ENCODE data around the gene AK8. TPM values are rescaled to one million over a fixed set of nuclear protein-coding genes. Genes with fewer than 3 reads are reported as not detected.

Gene AK8
- total and polyA plus RNA-seq, 2 donors: 1.8 to 2.3 TPM

DNA sequence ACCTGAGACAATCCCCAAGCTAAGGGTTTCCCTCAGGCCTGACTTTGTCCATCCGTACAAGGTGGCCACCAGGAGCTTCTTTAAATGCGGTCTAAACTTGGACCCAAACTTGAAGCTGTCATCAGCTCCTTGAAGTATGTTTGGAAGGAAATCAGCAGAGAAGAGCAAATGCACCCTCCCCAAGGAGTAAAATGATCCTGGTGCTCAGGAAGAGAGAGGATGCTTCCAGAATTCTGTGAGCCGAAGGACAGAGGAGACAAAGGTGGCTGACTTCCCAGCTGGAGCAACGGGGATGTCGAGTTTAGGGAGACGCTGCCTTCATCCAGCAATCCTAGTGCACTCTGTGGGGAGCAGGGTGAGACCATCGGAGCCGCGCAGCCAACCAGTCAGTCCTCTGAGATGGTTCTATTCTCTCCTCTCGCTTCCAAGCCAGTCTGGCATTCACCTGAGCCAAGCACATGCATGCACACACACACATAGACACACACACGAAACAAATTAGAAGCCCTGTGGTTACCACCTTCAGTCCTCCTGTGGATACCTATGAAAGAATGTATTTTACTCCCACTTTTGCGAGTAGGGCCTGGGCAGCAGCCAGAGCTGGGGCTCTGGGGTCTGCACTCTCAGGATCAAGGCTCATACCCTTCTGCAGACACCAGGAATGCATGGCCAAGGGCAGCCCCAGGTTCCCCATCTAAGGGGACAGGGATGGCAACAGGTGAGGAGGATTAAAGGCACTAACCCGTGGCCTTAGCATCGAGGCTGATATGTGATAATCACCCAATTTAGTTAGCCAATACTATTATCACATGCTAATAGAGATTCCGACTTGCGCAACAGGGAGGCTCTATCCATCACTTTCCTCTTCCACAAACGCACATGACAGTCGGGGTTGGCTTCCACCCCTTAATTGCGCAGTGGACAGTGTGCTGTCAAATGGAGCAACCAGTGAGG lies 132.1 kb downstream of the AK8 start:
- DNase-seq (ENCODE audit: low read depth in 6 of 9, low spot score in 9 of 9): no peak
- Histone ChIP-seq H3K9me3 (ENCODE audit: control insufficient read depth in 2 of 2, insufficient read depth in 1 of 2, low read length in 1 of 2) (peaks cover 0 to 5% of the 10 kb centered on the region in 2 donors), H3K36me3 (ENCODE audit: control insufficient read depth in 2 of 2, insufficient read depth in 2 of 2, low read length in 1 of 2) (no peaks in the 10 kb centered on the region), H3K4me3 (ENCODE audit: low read length in 2 of 2) (no peak overlapping the region), H3K27ac (ENCODE audit: low read depth in 1 of 2, low read length in 1 of 2) (peak overlapping the region in 1 of 2 donors; percentile 3), H3K4me1 (ENCODE audit: control insufficient read depth in 2 of 2, insufficient read depth in 2 of 2, low read length in 2 of 2) (peaks cover 0 to 30% of the 10 kb centered on the region in 2 donors), H3K27me3 (ENCODE audit: control insufficient read depth in 2 of 2, insufficient read depth in 1 of 2, low read length in 1 of 2) (peaks cover 30 to 61% of the 10 kb centered on the region in 2 donors)
- 95% methylated on average over 19 of the region's 19 CpGs for WGBS

- Histone ChIP-seq H3K36me3 (ENCODE audit: control insufficient read depth in 2 of 2, insufficient read depth in 2 of 2, low read length in 1 of 2) (no peaks in the 10 kb centered on the region), H3K4me3 (ENCODE audit: low read length in 2 of 2) (no peak overlapping the region), H3K27me3 (ENCODE audit: control insufficient read depth in 2 of 2, insufficient read depth in 1 of 2, low read length in 1 of 2) (peaks cover 30 to 59% of the 10 kb centered on the region in 2 donors), H3K9me3 (ENCODE audit: control insufficient read depth in 2 of 2, insufficient read depth in 1 of 2, low read length in 1 of 2) (peaks cover 0 to 5% of the 10 kb centered on the region in 2 donors), H3K4me1 (ENCODE audit: control insufficient read depth in 2 of 2, insufficient read depth in 2 of 2, low read length in 2 of 2) (peaks cover 0 to 30% of the 10 kb centered on the region in 2 donors), H3K27ac (ENCODE audit: low read depth in 1 of 2, low read length in 1 of 2) (peak overlapping the region in 1 of 2 donors; percentile 3)
- WGBS: 18% methylated on average over 43 of the region's 43 CpGs
- no peak for DNase-seq (ENCODE audit: low read depth in 6 of 9, low spot score in 9 of 9)
Measured at GRCh38 chr9:132744881-132745755, 133.0 kb downstream of the AK8 start.

GRCh38 chr9:132743931-132744479 lies 134.1 kb downstream of the AK8 start:
- Histone ChIP-seq H3K4me3 (ENCODE audit: low read length in 2 of 2) (no peak overlapping the region), H3K9me3 (ENCODE audit: control insufficient read depth in 2 of 2, insufficient read depth in 1 of 2, low read length in 1 of 2) (peaks cover 0 to 5% of the 10 kb centered on the region in 2 donors), H3K27ac (ENCODE audit: low read depth in 1 of 2, low read length in 1 of 2) (no peak overlapping the region), H3K4me1 (ENCODE audit: control insufficient read depth in 2 of 2, insufficient read depth in 2 of 2, low read length in 2 of 2) (peaks cover 0 to 30% of the 10 kb centered on the region in 2 donors), H3K27me3 (ENCODE audit: control insufficient read depth in 2 of 2, insufficient read depth in 1 of 2, low read length in 1 of 2) (peaks cover 30 to 52% of the 10 kb centered on the region in 2 donors), H3K36me3 (ENCODE audit: control insufficient read depth in 2 of 2, insufficient read depth in 2 of 2, low read length in 1 of 2) (no peaks in the 10 kb centered on the region)
- 71% methylated on average over 13 of the region's 13 CpGs for WGBS
- DNase-seq (ENCODE audit: low read depth in 6 of 9, low spot score in 9 of 9): no peak

DNA sequence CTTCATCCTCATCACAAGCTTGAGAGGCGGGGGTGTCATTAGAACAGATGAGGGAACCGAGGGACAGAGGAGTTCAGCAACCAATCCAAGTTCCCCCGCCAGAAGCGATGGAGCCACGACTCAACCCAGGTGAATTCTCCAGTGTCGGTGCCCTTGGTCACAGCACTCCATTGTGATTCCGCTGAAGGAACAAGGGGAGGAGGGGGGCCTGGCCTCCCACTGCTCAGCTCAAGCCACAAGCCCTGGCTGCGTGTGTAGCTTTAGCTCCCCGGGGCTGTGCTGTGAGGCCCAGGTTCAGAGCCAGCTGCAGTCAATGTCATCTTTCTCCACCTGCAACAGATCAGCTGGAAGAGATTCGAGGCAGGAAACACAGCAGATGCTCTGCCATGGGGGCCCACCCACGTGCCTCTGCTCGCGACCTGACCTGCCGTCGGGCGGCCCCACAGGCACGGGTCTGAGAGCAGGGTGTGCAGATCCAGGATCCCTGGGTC lies 135.2 kb downstream of the AK8 start:
- peaks cover 0 to 30% of the 10 kb centered on the region in 2 donors for H3K4me1 ChIP-seq (ENCODE audit: control insufficient read depth in 2 of 2, insufficient read depth in 2 of 2, low read length in 2 of 2)
- peaks cover 30 to 49% of the 10 kb centered on the region in 2 donors for H3K27me3 ChIP-seq (ENCODE audit: control insufficient read depth in 2 of 2, insufficient read depth in 1 of 2, low read length in 1 of 2)
- peaks cover 0 to 5% of the 10 kb centered on the region in 2 donors for H3K9me3 ChIP-seq (ENCODE audit: control insufficient read depth in 2 of 2, insufficient read depth in 1 of 2, low read length in 1 of 2)
- peak; percentile 9 to 84 (median 48) for DNase-seq (ENCODE audit: low read depth in 6 of 9, low spot score in 9 of 9)
- H3K27ac ChIP-seq (ENCODE audit: low read depth in 1 of 2, low read length in 1 of 2): peak overlapping the region in 1 of 2 donors; percentile 56
- no peaks in the 10 kb centered on the region for H3K36me3 ChIP-seq (ENCODE audit: control insufficient read depth in 2 of 2, insufficient read depth in 2 of 2, low read length in 1 of 2)
- 49% methylated on average over 17 of the region's 17 CpGs for WGBS
- no peak overlapping the region for H3K4me3 ChIP-seq (ENCODE audit: low read length in 2 of 2)

DNA sequence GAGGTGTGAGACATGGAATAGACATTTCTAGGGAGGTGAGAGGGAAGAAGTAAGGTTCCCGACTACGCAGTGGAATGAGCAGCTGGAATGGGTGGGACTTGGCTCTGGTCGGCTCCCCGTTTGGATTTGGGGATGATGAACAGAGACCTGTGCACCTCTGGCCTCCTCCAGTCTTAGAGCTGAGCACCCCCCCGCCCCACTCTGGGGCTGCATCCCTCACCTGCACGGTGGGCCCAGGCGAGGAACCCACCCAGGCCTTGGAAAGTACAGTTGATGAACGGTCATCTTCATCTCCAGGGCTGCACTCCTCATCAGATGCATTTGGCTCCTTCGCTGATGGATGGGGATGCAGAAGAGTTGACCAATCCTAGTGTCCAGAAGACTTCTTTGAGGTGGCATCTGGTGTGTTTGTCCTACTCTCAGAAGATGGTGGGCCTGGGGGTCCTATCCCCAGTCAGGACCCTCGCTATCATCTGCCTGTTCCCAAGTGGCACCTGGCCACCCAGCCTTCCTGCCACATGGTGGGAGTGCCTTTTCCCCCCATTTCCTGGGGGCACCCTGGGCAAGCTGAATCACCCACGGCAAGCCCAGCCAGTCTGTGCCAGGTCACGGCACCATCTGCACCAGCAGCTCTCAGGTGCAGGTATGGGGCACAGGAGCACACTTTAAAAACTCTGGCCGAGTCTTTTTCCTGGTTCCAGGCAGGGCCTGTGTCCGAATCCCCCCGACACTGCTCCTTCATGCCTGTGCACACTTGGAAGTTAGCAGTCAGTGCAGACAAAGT lies 137.4 kb downstream of the AK8 start:
- peaks cover 0 to 30% of the 10 kb centered on the region in 2 donors for H3K4me1 ChIP-seq (ENCODE audit: control insufficient read depth in 2 of 2, insufficient read depth in 2 of 2, low read length in 2 of 2)
- no peak for DNase-seq (ENCODE audit: low read depth in 6 of 9, low spot score in 9 of 9)
- peaks cover 0 to 5% of the 10 kb centered on the region in 2 donors for H3K9me3 ChIP-seq (ENCODE audit: control insufficient read depth in 2 of 2, insufficient read depth in 1 of 2, low read length in 1 of 2)
- WGBS: 97% methylated on average over 15 of the region's 15 CpGs
- H3K36me3 ChIP-seq (ENCODE audit: control insufficient read depth in 2 of 2, insufficient read depth in 2 of 2, low read length in 1 of 2): no peaks in the 10 kb centered on the region
- no peak overlapping the region for H3K27ac ChIP-seq (ENCODE audit: low read depth in 1 of 2, low read length in 1 of 2)
- peaks cover 22 to 33% of the 10 kb centered on the region in 2 donors for H3K27me3 ChIP-seq (ENCODE audit: control insufficient read depth in 2 of 2, insufficient read depth in 1 of 2, low read length in 1 of 2)
- no peak overlapping the region for H3K4me3 ChIP-seq (ENCODE audit: low read length in 2 of 2)

DNA sequence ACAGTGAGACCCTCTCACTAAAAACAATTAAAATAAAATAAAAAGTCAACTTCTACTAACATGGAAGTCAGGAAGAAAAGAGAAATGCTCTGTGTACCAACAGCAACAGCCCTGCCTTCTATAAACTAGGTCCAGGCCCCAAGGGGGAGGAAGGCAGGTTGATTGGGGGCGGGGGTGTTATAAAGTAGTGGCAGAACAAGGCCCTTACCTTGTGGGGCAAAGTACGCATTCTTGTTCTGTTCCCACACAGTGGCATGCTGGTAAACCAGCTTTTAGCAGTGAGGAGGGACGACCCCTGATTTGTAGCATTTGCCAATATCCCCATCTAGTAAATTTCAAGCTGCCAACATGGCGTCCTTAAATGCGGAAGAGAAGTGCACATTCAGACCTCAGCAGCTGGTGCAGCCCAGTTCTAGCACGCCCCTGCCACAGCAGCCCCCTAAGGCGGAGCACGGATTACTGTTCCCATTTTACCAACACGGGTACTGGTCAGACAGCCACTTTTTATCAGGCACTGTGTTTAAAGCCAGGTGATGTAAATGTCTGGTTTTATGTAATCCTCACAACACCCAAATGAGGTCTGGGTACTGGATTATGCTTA lies 138.3 kb downstream of the AK8 start:
- H3K4me1 ChIP-seq (ENCODE audit: control insufficient read depth in 2 of 2, insufficient read depth in 2 of 2, low read length in 2 of 2): peaks cover 0 to 25% of the 10 kb centered on the region in 2 donors
- peaks cover 14 to 24% of the 10 kb centered on the region in 2 donors for H3K27me3 ChIP-seq (ENCODE audit: control insufficient read depth in 2 of 2, insufficient read depth in 1 of 2, low read length in 1 of 2)
- H3K9me3 ChIP-seq (ENCODE audit: control insufficient read depth in 2 of 2, insufficient read depth in 1 of 2, low read length in 1 of 2): peaks cover 0 to 5% of the 10 kb centered on the region in 2 donors
- H3K4me3 ChIP-seq (ENCODE audit: low read length in 2 of 2): no peak overlapping the region
- H3K27ac ChIP-seq (ENCODE audit: low read depth in 1 of 2, low read length in 1 of 2): no peak overlapping the region
- no peaks in the 10 kb centered on the region for H3K36me3 ChIP-seq (ENCODE audit: control insufficient read depth in 2 of 2, insufficient read depth in 2 of 2, low read length in 1 of 2)
- no peak for DNase-seq (ENCODE audit: low read depth in 6 of 9, low spot score in 9 of 9)
- WGBS: 97% methylated on average over 9 of the region's 9 CpGs

GRCh38 chr9:132733260-132733815 lies 144.7 kb downstream of the AK8 start:
- Histone ChIP-seq H3K4me3 (ENCODE audit: low read length in 2 of 2) (no peak overlapping the region), H3K36me3 (ENCODE audit: control insufficient read depth in 2 of 2, insufficient read depth in 2 of 2, low read length in 1 of 2) (no peaks in the 10 kb centered on the region), H3K27me3 (ENCODE audit: control insufficient read depth in 2 of 2, insufficient read depth in 1 of 2, low read length in 1 of 2) (no peaks in the 10 kb centered on the region), H3K27ac (ENCODE audit: low read depth in 1 of 2, low read length in 1 of 2) (peak overlapping the region; percentile 8 to 91), H3K4me1 (ENCODE audit: control insufficient read depth in 2 of 2, insufficient read depth in 2 of 2, low read length in 2 of 2) (peaks cover 0 to 32% of the 10 kb centered on the region in 2 donors), H3K9me3 (ENCODE audit: control insufficient read depth in 2 of 2, insufficient read depth in 1 of 2, low read length in 1 of 2) (no peaks in the 10 kb centered on the region)
- WGBS: 83% methylated on average over 22 of the region's 22 CpGs
- peak in 5 of 9 donors; percentile 4 to 66 (median 19) for DNase-seq (ENCODE audit: low read depth in 6 of 9, low spot score in 9 of 9)
